ENCODE results near the gene PAPPA. TPM values are rescaled to one million over a fixed set of nuclear protein-coding genes. Genes with fewer than 3 reads are reported as not detected.

PAPPA gene
- total RNA-seq, 2 experiments from 2014 or later = not detected

- intact Hi-C loops (cut with micrococcal nuclease) = no loop called here
- no peak for DNase-seq
- no peaks in the 10 kb centered on the region for H3K4me1 Mint-ChIP-seq (ENCODE audit: low read depth)
- H3K4me3 Mint-ChIP-seq = no peak overlapping the region
- no peaks in the 10 kb centered on the region for H3K36me3 Mint-ChIP-seq
- POLR2A ChIA-PET = no interaction called here
- no peak overlapping the region for H3K27ac Mint-ChIP-seq
- CTCF ChIA-PET = no interaction called here
- no peaks in the 10 kb centered on the region for H3K9me3 Mint-ChIP-seq
- H3K27me3 Mint-ChIP-seq = peaks cover 4% of the 10 kb centered on the region
Measured at GRCh38 chr9:116342061-116342460, 188.5 kb downstream of the PAPPA start.

- Mint-ChIP-seq H3K27me3 (peaks cover 2% of the 10 kb centered on the region), H3K27ac (no peak overlapping the region), H3K36me3 (no peaks in the 10 kb centered on the region), H3K4me3 (no peak overlapping the region), H3K9me3 (no peaks in the 10 kb centered on the region), H3K4me1 (ENCODE audit: low read depth) (no peaks in the 10 kb centered on the region)
- intact Hi-C loops (cut with micrococcal nuclease) = no loop called here
- DNase-seq = no peak
- POLR2A ChIA-PET = no interaction called here
- CTCF ChIA-PET = no interaction called here
Measured at GRCh38 chr9:116342941-116343340, 189.3 kb downstream of the PAPPA start.

- no peaks in the 10 kb centered on the region for H3K9me3 Mint-ChIP-seq
- H3K4me3 Mint-ChIP-seq = no peak overlapping the region
- ChIA-PET CTCF (no interaction called here), POLR2A (no interaction called here)
- H3K36me3 Mint-ChIP-seq = no peaks in the 10 kb centered on the region
- H3K4me1 Mint-ChIP-seq (ENCODE audit: low read depth) = no peaks in the 10 kb centered on the region
- peaks cover 2% of the 10 kb centered on the region for H3K27me3 Mint-ChIP-seq
- intact Hi-C loops (cut with micrococcal nuclease) = no loop called here
- DNase-seq = no peak
- no peak overlapping the region for H3K27ac Mint-ChIP-seq
Measured at GRCh38 chr9:116344416-116344815, 190.8 kb downstream of the PAPPA start.

- Mint-ChIP-seq H3K36me3 (no peaks in the 10 kb centered on the region), H3K4me1 (ENCODE audit: low read depth) (no peaks in the 10 kb centered on the region), H3K27me3 (peaks cover 2% of the 10 kb centered on the region), H3K9me3 (no peaks in the 10 kb centered on the region), H3K27ac (no peak overlapping the region), H3K4me3 (no peak overlapping the region)
- CTCF ChIA-PET = no interaction called here
- DNase-seq = no peak
- POLR2A ChIA-PET = no interaction called here
- intact Hi-C loops (cut with micrococcal nuclease) = no loop called here
Measured at GRCh38 chr9:116345393-116345792, 191.8 kb downstream of the PAPPA start.

- no peak for DNase-seq
- Mint-ChIP-seq H3K27me3 (peaks cover 2% of the 10 kb centered on the region), H3K4me1 (ENCODE audit: low read depth) (no peaks in the 10 kb centered on the region), H3K36me3 (no peaks in the 10 kb centered on the region), H3K9me3 (no peaks in the 10 kb centered on the region), H3K27ac (no peak overlapping the region), H3K4me3 (no peak overlapping the region)
- ChIA-PET CTCF (no interaction called here), POLR2A (no interaction called here)
- intact Hi-C loops (cut with micrococcal nuclease) = no loop called here
Measured at GRCh38 chr9:116345817-116346216, 192.2 kb downstream of the PAPPA start.

- Mint-ChIP-seq H3K4me1 (ENCODE audit: low read depth) (no peaks in the 10 kb centered on the region), H3K36me3 (no peaks in the 10 kb centered on the region), H3K27ac (no peak overlapping the region), H3K9me3 (no peaks in the 10 kb centered on the region), H3K4me3 (no peak overlapping the region), H3K27me3 (no peaks in the 10 kb centered on the region)
- POLR2A ChIA-PET = no interaction called here
- CTCF ChIA-PET = no interaction called here
- DNase-seq = no peak
- intact Hi-C loops (cut with micrococcal nuclease) = no loop called here
Measured at GRCh38 chr9:116349684-116350083, 196.1 kb downstream of the PAPPA start.

GRCh38 chr9:116350213-116350612 lies 196.6 kb downstream of the PAPPA start:
- Mint-ChIP-seq H3K4me1 (ENCODE audit: low read depth) (no peaks in the 10 kb centered on the region), H3K27me3 (peaks cover 1% of the 10 kb centered on the region), H3K9me3 (no peaks in the 10 kb centered on the region), H3K4me3 (no peak overlapping the region), H3K27ac (no peak overlapping the region), H3K36me3 (no peaks in the 10 kb centered on the region)
- POLR2A ChIA-PET = no interaction called here
- no peak for DNase-seq
- CTCF ChIA-PET = no interaction called here
- intact Hi-C loops (cut with micrococcal nuclease) = no loop called here

- intact Hi-C loops (cut with micrococcal nuclease) = no loop called here
- no peak overlapping the region for H3K4me3 Mint-ChIP-seq
Measured at GRCh38 chr9:116352958-116353357, 199.4 kb downstream of the PAPPA start.

GRCh38 chr9:116355153-116355921 lies 201.7 kb downstream of the PAPPA start:
- no peaks in the 10 kb centered on the region for H3K9me3 Mint-ChIP-seq
- H3K4me1 Mint-ChIP-seq (ENCODE audit: low read depth) = no peaks in the 10 kb centered on the region
- H3K36me3 Mint-ChIP-seq = no peaks in the 10 kb centered on the region
- intact Hi-C loops (cut with micrococcal nuclease) = no loop called here
- H3K27ac Mint-ChIP-seq = no peak overlapping the region
- no peak for DNase-seq
- POLR2A ChIA-PET = no interaction called here
- CTCF ChIA-PET = no interaction called here
- peaks cover 1% of the 10 kb centered on the region for H3K27me3 Mint-ChIP-seq
- H3K4me3 Mint-ChIP-seq = no peak overlapping the region

More at GRCh38 chr9:116352958-116353357, 199.4 kb downstream of the PAPPA start:
- POLR2A ChIA-PET = interaction anchor here (0.6 kb wide), 1 partner anchor 448 kb away, joined by 3 read pairs; no protein-coding TSS in a partner anchor
- Mint-ChIP-seq H3K9me3 (no peaks in the 10 kb centered on the region), H3K4me1 (ENCODE audit: low read depth) (no peaks in the 10 kb centered on the region), H3K36me3 (no peaks in the 10 kb centered on the region), H3K27me3 (peaks cover 1% of the 10 kb centered on the region), H3K27ac (no peak overlapping the region)
- CTCF ChIA-PET = no interaction called here
- no peak for DNase-seq

GRCh38 chr9:116358251-116358650 lies 204.7 kb downstream of the PAPPA start:
- no peak overlapping the region for H3K27ac Mint-ChIP-seq
- H3K4me1 Mint-ChIP-seq (ENCODE audit: low read depth) = no peaks in the 10 kb centered on the region
- intact Hi-C loops (cut with micrococcal nuclease) = no loop called here
- peaks cover 1% of the 10 kb centered on the region for H3K27me3 Mint-ChIP-seq
- H3K4me3 Mint-ChIP-seq = no peak overlapping the region
- no peaks in the 10 kb centered on the region for H3K36me3 Mint-ChIP-seq
- no peaks in the 10 kb centered on the region for H3K9me3 Mint-ChIP-seq
- ChIA-PET CTCF (no interaction called here), POLR2A (no interaction called here)
- DNase-seq = no peak

GRCh38 chr9:116360016-116360415 lies 206.4 kb downstream of the PAPPA start:
- no peak overlapping the region for H3K27ac Mint-ChIP-seq
- ChIA-PET CTCF (no interaction called here), POLR2A (no interaction called here)
- H3K4me1 Mint-ChIP-seq (ENCODE audit: low read depth) = no peaks in the 10 kb centered on the region
- H3K4me3 Mint-ChIP-seq = no peak overlapping the region
- peaks cover under 1% of the 10 kb centered on the region for H3K27me3 Mint-ChIP-seq
- H3K9me3 Mint-ChIP-seq = no peaks in the 10 kb centered on the region
- H3K36me3 Mint-ChIP-seq = no peaks in the 10 kb centered on the region
- intact Hi-C loops (cut with micrococcal nuclease) = no loop called here
- no peak for DNase-seq

- POLR2A ChIA-PET = no interaction called here
- no peaks in the 10 kb centered on the region for H3K27me3 Mint-ChIP-seq
- CTCF ChIA-PET = no interaction called here
- H3K36me3 Mint-ChIP-seq = no peaks in the 10 kb centered on the region
- H3K27ac Mint-ChIP-seq = no peak overlapping the region
- H3K4me3 Mint-ChIP-seq = no peak overlapping the region
- DNase-seq = no peak
- no peaks in the 10 kb centered on the region for H3K9me3 Mint-ChIP-seq
- intact Hi-C loops (cut with micrococcal nuclease) = no loop called here
- H3K4me1 Mint-ChIP-seq (ENCODE audit: low read depth) = no peaks in the 10 kb centered on the region
Measured at GRCh38 chr9:116360989-116361388, 207.4 kb downstream of the PAPPA start.

GRCh38 chr9:116361547-116361946 lies 208.0 kb downstream of the PAPPA start:
- Mint-ChIP-seq H3K36me3 (no peaks in the 10 kb centered on the region), H3K4me1 (ENCODE audit: low read depth) (no peaks in the 10 kb centered on the region), H3K4me3 (no peak overlapping the region), H3K9me3 (no peaks in the 10 kb centered on the region), H3K27me3 (no peaks in the 10 kb centered on the region), H3K27ac (no peak overlapping the region)
- POLR2A ChIA-PET = no interaction called here
- CTCF ChIA-PET = no interaction called here
- intact Hi-C loops (cut with micrococcal nuclease) = no loop called here
- no peak for DNase-seq

All from activated CD4-positive, alpha-beta memory T cell treated with anti-CD3 and anti-CD28 coated beads for 36 hours (primary cell).